ENCODE data around the gene AK8.
A peak's percentile ranks its signal among the peaks of the same experiment; 100 is the strongest.
"Not testable (repeated sequence)": the region's sequence is repeated elsewhere in the genome, so short reads cannot be mapped to it uniquely, and the experiment has no call there.

AK8 gene

GRCh38 chr9:132797861-132798659, 80.0 kb downstream of the AK8 start:
- no peak for DNase-seq (ENCODE audit: low spot score)

GRCh38 chr9:132795511-132796303, 82.4 kb downstream of the AK8 start:
- DNase-seq (ENCODE audit: low spot score) = no peak

- no peak for DNase-seq (ENCODE audit: low spot score)
Measured at GRCh38 chr9:132794730-132795380, 83.2 kb downstream of the AK8 start.

DNA sequence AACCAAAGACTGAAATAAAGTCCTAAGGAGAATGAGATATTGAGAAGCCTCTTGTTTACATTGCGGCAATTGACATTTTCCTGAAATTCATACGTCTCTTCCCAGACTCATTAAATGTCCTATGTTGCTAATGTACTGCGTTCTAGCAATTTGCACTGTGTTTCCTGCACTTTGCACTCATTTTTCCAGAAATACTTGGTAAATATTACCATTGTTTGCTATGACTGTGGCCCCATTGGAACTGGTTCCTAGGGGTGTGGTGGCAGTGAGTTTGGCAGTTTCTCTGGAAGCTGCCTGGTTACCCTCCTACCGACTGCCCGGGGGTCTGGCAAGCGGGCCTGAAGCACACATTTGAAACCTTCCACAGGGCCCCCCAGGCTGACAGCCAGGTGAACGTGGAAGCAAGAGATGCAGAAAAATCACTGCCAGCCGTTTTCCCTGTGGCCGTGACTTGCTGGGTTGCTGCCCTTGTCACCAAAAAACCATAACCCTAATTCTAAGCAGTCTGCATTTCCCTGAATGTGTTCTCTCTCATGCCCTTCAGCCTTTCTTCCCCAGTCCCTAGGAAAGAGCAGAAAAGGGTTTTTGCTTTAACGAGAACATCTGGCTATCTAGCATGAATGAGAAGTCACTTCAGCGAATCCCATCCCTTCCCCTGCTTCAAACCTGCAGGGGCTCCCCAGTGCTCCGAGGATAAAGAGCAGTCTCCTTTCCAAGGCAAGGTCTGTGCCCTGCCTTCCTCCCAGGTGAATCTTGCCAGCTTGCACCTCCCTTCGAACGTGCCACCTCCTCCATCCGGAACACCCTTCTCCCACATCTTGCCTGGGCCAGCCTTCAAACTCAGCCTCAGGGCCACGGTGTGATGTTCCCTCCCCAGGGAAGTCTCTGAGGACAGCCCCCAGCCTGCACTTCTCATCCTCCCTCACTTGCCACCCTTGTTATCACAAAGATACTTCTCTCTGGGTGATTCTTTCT, 84.2 kb downstream of the AK8 start:
- DNase-seq (ENCODE audit: low spot score) = no peak

GRCh38 chr9:132792547-132792946, 85.5 kb downstream of the AK8 start:
- no peak for DNase-seq (ENCODE audit: low spot score)

- DNase-seq (ENCODE audit: low spot score) = no peak
Measured at GRCh38 chr9:132791699-132792240, 86.3 kb downstream of the AK8 start.

- no peak for DNase-seq (ENCODE audit: low spot score)
Measured at GRCh38 chr9:132789719-132790118, 88.4 kb downstream of the AK8 start.

GRCh38 chr9:132788378-132788777, 89.7 kb downstream of the AK8 start:
- DNase-seq (ENCODE audit: low spot score) = no peak

- no peak for DNase-seq (ENCODE audit: low spot score)
Measured at GRCh38 chr9:132787748-132788159, 90.3 kb downstream of the AK8 start.

DNA sequence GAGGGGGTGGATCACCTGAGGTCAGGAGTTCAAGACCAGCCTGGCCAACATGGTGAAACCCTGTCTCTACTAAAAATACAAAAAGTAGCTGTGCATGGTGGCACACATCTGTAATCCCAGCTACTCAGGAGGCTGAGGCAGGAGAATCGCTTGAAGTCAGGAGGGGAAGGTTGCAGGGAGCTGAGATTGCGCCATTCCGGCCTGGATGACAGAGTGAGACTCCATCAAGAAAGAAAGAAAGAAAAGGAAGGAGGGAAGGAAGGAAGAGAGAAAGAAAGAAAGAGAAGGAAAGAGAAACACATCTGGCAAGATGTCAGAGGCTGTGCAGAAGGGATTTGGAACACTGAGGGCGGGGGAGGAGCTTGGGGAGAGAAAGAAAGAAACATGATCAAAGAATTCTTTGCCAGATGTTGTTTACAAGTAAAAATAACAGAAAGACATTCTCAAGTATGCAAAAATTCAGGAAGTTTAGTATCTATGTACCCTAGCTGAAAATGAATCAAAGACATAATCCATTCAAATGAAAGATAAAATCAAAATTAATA, 93.7 kb downstream of the AK8 start:
- no peak for DNase-seq (ENCODE audit: low spot score)

DNA sequence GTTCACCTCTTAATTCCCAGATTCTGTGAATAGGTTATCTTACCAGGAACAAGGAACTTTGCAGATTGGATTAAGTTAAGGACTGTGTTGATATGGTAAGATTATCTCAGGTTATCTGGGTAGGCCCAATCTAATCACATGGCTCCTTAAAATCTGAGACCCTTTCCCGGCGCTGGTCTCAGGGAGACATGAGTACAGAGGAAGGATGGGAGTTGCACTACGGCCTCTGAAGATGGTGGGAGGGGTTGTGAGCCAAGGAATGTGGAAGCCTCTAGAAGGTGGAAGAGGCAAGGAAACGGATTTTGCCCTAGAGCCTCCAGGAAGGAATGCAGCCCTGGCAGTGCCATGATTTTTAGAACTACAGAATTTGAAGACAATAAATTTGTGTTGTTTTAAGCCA, 95.1 kb downstream of the AK8 start:
- no peak for DNase-seq (ENCODE audit: low spot score)

DNA sequence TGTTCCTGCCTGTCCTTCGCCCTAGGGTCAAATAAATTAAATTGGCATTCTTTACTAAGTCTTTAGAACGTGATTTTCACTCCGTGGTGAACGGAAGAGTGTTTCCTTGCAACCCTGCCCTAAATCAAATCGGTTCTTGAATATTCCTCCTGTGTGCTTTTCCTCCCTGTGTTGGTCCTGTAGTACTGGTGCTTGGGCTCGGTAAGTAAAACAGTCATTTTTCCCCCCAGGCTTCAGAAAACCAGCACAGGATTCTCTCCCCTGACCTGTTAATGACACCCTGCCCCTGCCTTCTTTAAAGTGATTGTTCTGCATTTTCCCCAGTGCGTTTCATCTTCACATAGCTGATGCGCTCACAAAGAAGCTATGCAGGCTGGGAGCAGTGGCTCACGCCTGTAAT, 96.0 kb downstream of the AK8 start:
- DNase-seq (ENCODE audit: low spot score) = no peak

GRCh38 chr9:132780230-132781007, 97.7 kb downstream of the AK8 start:
- peak; percentile 24 for DNase-seq (ENCODE audit: low spot score)

DNA sequence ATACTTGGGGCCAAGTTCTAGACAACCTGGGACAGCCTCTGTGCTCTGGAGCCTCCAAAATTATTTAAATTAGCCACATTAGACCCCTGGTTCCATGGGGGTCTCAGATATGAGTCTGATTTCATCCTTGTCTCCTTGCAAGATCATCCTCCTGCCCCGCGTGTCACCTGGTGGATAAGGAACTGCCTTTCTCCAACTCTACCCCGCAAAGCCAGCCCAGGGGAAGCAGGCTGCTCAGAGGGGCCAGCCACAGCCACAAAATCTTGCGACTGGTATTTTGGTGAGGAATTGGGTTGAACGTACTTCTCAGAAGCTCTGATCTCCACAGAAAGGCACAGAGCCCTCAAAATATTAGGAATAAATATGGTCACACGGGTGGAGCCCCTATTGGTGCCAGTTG, 101.2 kb downstream of the AK8 start:
- DNase-seq (ENCODE audit: low spot score) = no peak

GRCh38 chr9:132776268-132776667, 101.8 kb downstream of the AK8 start:
- DNase-seq (ENCODE audit: low spot score) = no peak

DNA sequence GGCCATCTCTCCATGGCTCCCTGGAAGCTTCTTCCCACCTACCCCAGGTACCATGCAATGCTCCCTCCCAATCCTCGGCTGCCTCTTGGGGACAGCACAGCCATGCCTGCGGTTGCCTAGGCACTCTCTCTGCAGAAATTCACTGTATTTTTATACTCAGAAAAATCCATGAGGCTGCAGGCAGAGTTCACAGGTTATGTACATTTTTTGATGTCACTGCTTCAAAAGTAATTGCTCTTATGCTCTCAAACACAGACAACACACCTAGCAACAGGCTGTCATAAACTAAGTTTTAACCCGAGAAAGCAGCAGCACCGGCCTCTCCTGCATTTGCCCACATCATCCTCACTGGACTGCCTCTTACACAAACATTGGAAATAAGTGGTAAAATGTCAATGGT, 102.4 kb downstream of the AK8 start:
- no peak for DNase-seq (ENCODE audit: low spot score)

GRCh38 chr9:132774886-132775285, 103.2 kb downstream of the AK8 start:
- DNase-seq (ENCODE audit: low spot score) = no peak

GRCh38 chr9:132773764-132774339, 104.2 kb downstream of the AK8 start:
- DNase-seq (ENCODE audit: low spot score) = no peak

- no peak for DNase-seq (ENCODE audit: low spot score)
Measured at GRCh38 chr9:132773093-132773492, 105.0 kb downstream of the AK8 start.

- not testable (repeated sequence) for DNase-seq (ENCODE audit: low spot score)
Measured at GRCh38 chr9:132771752-132772151, 106.3 kb downstream of the AK8 start.
